ENCODE data around the gene TUSC2.
"Not testable (repeated sequence)": the region's sequence is repeated elsewhere in the genome, so short reads cannot be mapped to it uniquely, and the experiment has no call there.

The TUSC2 gene

DNA sequence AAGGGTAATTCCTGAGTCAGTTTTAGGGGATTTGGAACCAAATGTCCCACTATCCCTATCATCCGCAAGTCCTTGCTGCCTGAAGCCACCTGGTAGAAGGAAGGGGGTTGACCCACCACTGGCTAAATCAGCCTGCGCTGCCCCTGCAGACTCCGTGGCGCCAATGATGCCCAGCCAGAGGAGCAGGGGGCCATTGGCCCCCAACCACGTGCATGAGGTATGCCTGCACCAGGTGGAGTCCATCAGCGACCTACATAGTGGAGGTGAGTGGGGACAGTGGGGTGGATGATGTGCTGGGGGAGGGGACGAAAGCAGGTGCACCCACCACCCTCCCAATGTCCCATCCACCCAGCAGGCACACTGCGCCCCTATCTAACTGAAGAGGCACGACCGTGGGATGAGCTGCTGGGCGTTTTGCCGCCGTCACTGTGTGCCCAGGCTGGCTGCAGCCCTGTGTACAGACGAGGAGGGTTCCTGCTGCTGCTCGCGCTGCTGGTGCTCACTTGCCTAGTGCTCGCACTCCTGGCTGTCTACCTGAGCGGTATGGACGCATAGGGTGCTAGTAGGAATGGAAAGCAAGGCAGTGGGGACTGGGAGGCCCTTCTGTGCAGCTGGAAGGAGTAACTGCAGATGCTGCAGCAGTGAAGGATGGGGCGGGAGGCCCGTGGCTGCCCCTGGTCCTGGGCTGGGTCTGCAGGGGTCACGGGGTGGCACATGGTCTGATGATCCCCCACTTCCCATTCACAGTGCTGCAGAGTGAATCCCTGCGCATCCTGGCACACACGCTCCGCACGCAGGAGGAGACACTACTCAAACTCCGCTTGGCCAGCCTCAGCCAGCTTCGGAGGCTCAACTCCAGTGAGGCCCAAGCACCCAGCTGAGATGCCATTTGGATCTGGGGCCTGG is 41.4 kb downstream of the TUSC2 start:
- Histone ChIP-seq H4K12ac (ENCODE audit: low read depth, low read length) (no peak overlapping the region), H3K4me2 (ENCODE audit: low read length) (no peak overlapping the region), H3K4me3 (ENCODE audit: low read depth, low read length) (no peak overlapping the region), H3K27ac (ENCODE audit: low read depth, low read length) (no peak overlapping the region), H2BK12ac (ENCODE audit: low read length) (no peak overlapping the region), H2BK5ac (ENCODE audit: low read depth, low read length, poor library complexity) (no peak overlapping the region), H2BK120ac (ENCODE audit: insufficient read depth, low read length, poor library complexity) (no peak overlapping the region), H2AK5ac (ENCODE audit: low read length) (no peak overlapping the region), H4K91ac (ENCODE audit: low read depth, low read length) (no peak overlapping the region), H3K9ac (ENCODE audit: low read length) (no peak overlapping the region), H3K27me3 (ENCODE audit: insufficient read depth, low read length) (no peaks in the 10 kb centered on the region), H3K4ac (ENCODE audit: low read depth, low read length) (no peak overlapping the region), H3K18ac (ENCODE audit: low read length) (no peak overlapping the region), H3K9me3 (ENCODE audit: insufficient read depth, low read depth, low read length) (peaks cover 7% of the 10 kb centered on the region), H3K4me1 (ENCODE audit: control insufficient read depth in 1 of 2, insufficient read depth in 2 of 2, low read length in 2 of 2) (peaks cover 3 to 5% of the 10 kb centered on the region in 2 experiments), H2AFZ (ENCODE audit: insufficient read depth, low read length, poor library complexity) (no peak overlapping the region), H3K36me3 (ENCODE audit: control insufficient read depth in 1 of 2, insufficient read depth in 2 of 2, low read length in 2 of 2) (peaks cover 42 to 43% of the 10 kb centered on the region in 2 experiments), H3K14ac (ENCODE audit: low read length) (no peak overlapping the region), H3K23ac (ENCODE audit: low read length) (no peak overlapping the region), H3K79me1 (ENCODE audit: low read length) (peaks cover under 1% of the 10 kb centered on the region), H3K79me2 (ENCODE audit: control insufficient read depth, insufficient read depth, low read length, poor library complexity) (peaks cover under 1% of the 10 kb centered on the region), H4K8ac (ENCODE audit: low read depth, low read length) (no peak overlapping the region)
- DNase-seq, result no peak
- WGBS (ENCODE audit: extremely low coverage, insufficient coverage, insufficient read length), result no CpG with 5 or more reads among the region's 28 CpGs

DNA sequence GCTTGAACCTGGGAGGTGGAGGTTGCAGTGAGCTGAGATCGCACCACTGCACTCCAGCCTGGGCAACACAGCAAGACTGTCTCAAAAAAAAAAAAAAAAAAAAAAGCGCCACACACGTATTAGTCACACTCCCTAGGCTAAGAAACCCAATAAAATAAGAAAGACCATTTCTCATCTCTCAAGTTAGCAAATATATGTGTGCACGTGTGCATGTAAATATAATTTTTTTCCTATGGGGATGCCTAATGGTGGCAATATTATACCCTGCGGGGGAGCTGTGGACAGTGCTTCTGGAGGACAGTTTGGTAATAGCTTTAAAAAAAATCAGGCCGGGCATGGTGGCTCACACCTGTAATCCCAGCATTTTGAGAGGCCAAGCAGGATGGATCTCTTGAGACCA is 43.9 kb downstream of the TUSC2 start:
- H2BK5ac ChIP-seq (ENCODE audit: low read depth, low read length, poor library complexity); H3K4ac ChIP-seq (ENCODE audit: low read depth, low read length); H2BK12ac ChIP-seq (ENCODE audit: low read length); H3K4me1 ChIP-seq (ENCODE audit: control insufficient read depth in 1 of 2, insufficient read depth in 2 of 2, low read length in 2 of 2); H3K9ac ChIP-seq (ENCODE audit: low read length); H3K79me1 ChIP-seq (ENCODE audit: low read length); H3K23ac ChIP-seq (ENCODE audit: low read length); H3K4me3 ChIP-seq (ENCODE audit: low read depth, low read length); H3K27ac ChIP-seq (ENCODE audit: low read depth, low read length); H4K8ac ChIP-seq (ENCODE audit: low read depth, low read length); H3K9me3 ChIP-seq (ENCODE audit: insufficient read depth, low read depth, low read length); H3K4me2 ChIP-seq (ENCODE audit: low read length); H2AFZ ChIP-seq (ENCODE audit: insufficient read depth, low read length, poor library complexity); H3K79me2 ChIP-seq (ENCODE audit: control insufficient read depth, insufficient read depth, low read length, poor library complexity); H3K14ac ChIP-seq (ENCODE audit: low read length); H4K12ac ChIP-seq (ENCODE audit: low read depth, low read length); H3K27me3 ChIP-seq (ENCODE audit: insufficient read depth, low read length); H4K91ac ChIP-seq (ENCODE audit: low read depth, low read length); H3K18ac ChIP-seq (ENCODE audit: low read length); DNase-seq; H2AK5ac ChIP-seq (ENCODE audit: low read length); H2BK120ac ChIP-seq (ENCODE audit: insufficient read depth, low read length, poor library complexity): not testable (repeated sequence)
- no CpG with 5 or more reads among the region's 6 CpGs for WGBS (ENCODE audit: extremely low coverage, insufficient coverage, insufficient read length)
- peaks cover 27 to 29% of the 10 kb centered on the region in 2 experiments for H3K36me3 ChIP-seq (ENCODE audit: control insufficient read depth in 1 of 2, insufficient read depth in 2 of 2, low read length in 2 of 2)

DNA sequence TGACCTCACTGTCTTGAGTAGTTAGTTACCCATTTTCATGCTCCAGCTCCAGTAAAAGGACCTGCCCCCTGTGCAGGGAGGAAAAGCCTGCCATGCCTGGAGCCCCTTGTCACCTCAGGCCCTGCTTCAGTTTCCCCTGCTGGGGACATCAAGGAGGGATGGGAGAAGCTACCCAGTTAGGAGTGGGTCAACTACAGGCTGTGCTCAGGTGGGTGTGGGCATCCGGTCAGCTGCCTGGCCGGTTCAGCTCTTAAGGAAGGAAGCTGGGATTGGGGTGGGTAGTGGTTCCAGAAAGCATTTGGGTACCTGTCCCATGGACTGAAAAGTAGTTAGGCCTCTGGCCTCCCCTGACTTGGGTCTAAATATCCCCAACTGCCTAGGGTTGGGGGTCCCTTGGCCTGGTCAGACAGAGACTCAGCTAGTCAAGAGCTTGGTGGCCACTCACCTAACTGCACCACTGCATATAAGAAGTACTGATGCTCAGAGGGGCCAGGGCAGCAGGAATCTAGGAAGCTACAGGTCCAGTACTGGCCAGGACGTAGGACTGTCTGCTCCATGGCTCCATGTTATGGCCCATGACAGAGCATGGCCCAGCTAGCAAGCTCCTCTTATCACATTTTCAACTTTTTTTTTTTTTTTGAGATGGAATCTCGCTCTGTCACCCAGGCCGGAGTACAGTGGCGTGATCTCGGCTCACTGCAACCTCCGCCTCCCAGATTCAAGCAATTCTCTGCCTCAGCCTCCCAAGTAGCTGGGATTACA is 48.6 kb downstream of the TUSC2 start:
- H3K27ac ChIP-seq (ENCODE audit: low read depth, low read length), result no peak overlapping the region

DNA sequence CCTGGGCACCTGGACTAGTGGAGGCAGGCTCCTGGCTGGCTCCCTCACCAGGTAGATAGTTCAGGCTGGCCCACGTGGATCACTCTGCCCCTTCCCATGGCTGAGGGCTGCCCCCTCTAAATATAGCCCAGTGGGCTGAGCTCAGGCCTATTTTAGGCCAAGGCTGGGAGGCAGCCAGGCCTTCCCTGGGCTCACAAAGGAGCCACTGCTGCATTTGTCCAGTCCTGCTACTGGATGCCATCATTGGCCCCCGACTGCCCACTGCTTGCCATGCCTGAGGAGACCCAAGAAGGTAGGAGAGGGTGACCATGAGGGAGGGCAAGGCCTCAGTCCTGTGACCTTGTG is 49.2 kb downstream of the TUSC2 start, which contains the start of gene LSMEM2:
TSS of gene LSMEM2 (plus strand) at position 208 of the 345 bp plus-strand sequence. CDS start at position 235, 27 bp downstream.
- H2AK5ac ChIP-seq (ENCODE audit: low read length), result no peak within 1 kb of the TSS
- H2BK120ac ChIP-seq (ENCODE audit: insufficient read depth, low read length, poor library complexity), result no peak within 1 kb of the TSS
- WGBS (ENCODE audit: extremely low coverage, insufficient coverage, insufficient read length), result no CpG with 5 or more reads among the region's 2 CpGs
- no peak for DNase-seq
- H3K14ac ChIP-seq (ENCODE audit: low read length), result no peak within 1 kb of the TSS
- no peaks in the 10 kb centered on the region for H3K79me1 ChIP-seq (ENCODE audit: low read length)
- no peak within 1 kb of the TSS for H3K9ac ChIP-seq (ENCODE audit: low read length)
- no peaks in the 10 kb centered on the region for H3K36me3 ChIP-seq (ENCODE audit: control insufficient read depth in 1 of 2, insufficient read depth in 2 of 2, low read length in 2 of 2)
- H3K4me3 ChIP-seq (ENCODE audit: low read depth, low read length), result no peak within 1 kb of the TSS
- H3K23ac ChIP-seq (ENCODE audit: low read length), result no peak within 1 kb of the TSS
- H3K4me1 ChIP-seq (ENCODE audit: control insufficient read depth in 1 of 2, insufficient read depth in 2 of 2, low read length in 2 of 2), result peaks cover 0 to 2% of the 10 kb centered on the region in 2 experiments
- peaks cover 11% of the 10 kb centered on the region for H3K27me3 ChIP-seq (ENCODE audit: insufficient read depth, low read length)
- H2BK12ac ChIP-seq (ENCODE audit: low read length), result no peak within 1 kb of the TSS
- H3K4me2 ChIP-seq (ENCODE audit: low read length), result no peak within 1 kb of the TSS
- no peak within 1 kb of the TSS for H3K27ac ChIP-seq (ENCODE audit: low read depth, low read length)
- no peak within 1 kb of the TSS for H2AFZ ChIP-seq (ENCODE audit: insufficient read depth, low read length, poor library complexity)
- H4K91ac ChIP-seq (ENCODE audit: low read depth, low read length), result no peak within 1 kb of the TSS
- H3K18ac ChIP-seq (ENCODE audit: low read length), result no peak within 1 kb of the TSS
- no peak within 1 kb of the TSS for H2BK5ac ChIP-seq (ENCODE audit: low read depth, low read length, poor library complexity)
- peaks cover 10% of the 10 kb centered on the region for H3K9me3 ChIP-seq (ENCODE audit: insufficient read depth, low read depth, low read length)
- H4K12ac ChIP-seq (ENCODE audit: low read depth, low read length), result no peak within 1 kb of the TSS
- no peaks in the 10 kb centered on the region for H3K79me2 ChIP-seq (ENCODE audit: control insufficient read depth, insufficient read depth, low read length, poor library complexity)
- no peak within 1 kb of the TSS for H4K8ac ChIP-seq (ENCODE audit: low read depth, low read length)
- no peak within 1 kb of the TSS for H3K4ac ChIP-seq (ENCODE audit: low read depth, low read length)

More for the DNA sequence above, 48.6 kb downstream of the TUSC2 start:
- no peaks in the 10 kb centered on the region for H3K79me1 ChIP-seq (ENCODE audit: low read length)
- H3K27me3 ChIP-seq (ENCODE audit: insufficient read depth, low read length), result peaks cover 10% of the 10 kb centered on the region
- H3K23ac ChIP-seq (ENCODE audit: low read length), result no peak overlapping the region
- no peak overlapping the region for H2BK120ac ChIP-seq (ENCODE audit: insufficient read depth, low read length, poor library complexity)
- H2AK5ac ChIP-seq (ENCODE audit: low read length), result no peak overlapping the region
- no peak overlapping the region for H4K8ac ChIP-seq (ENCODE audit: low read depth, low read length)
- no peak overlapping the region for H3K4me2 ChIP-seq (ENCODE audit: low read length)
- H3K9ac ChIP-seq (ENCODE audit: low read length), result no peak overlapping the region
- H4K12ac ChIP-seq (ENCODE audit: low read depth, low read length), result no peak overlapping the region
- no peak overlapping the region for H4K91ac ChIP-seq (ENCODE audit: low read depth, low read length)
- H2AFZ ChIP-seq (ENCODE audit: insufficient read depth, low read length, poor library complexity), result no peak overlapping the region
- WGBS (ENCODE audit: extremely low coverage, insufficient coverage, insufficient read length), result no CpG with 5 or more reads among the region's 8 CpGs
- no peaks in the 10 kb centered on the region for H3K36me3 ChIP-seq (ENCODE audit: control insufficient read depth in 1 of 2, insufficient read depth in 2 of 2, low read length in 2 of 2)
- no peaks in the 10 kb centered on the region for H3K79me2 ChIP-seq (ENCODE audit: control insufficient read depth, insufficient read depth, low read length, poor library complexity)
- H2BK5ac ChIP-seq (ENCODE audit: low read depth, low read length, poor library complexity), result no peak overlapping the region
- no peak overlapping the region for H3K4ac ChIP-seq (ENCODE audit: low read depth, low read length)
- peaks cover 0 to 2% of the 10 kb centered on the region in 2 experiments for H3K4me1 ChIP-seq (ENCODE audit: control insufficient read depth in 1 of 2, insufficient read depth in 2 of 2, low read length in 2 of 2)
- H2BK12ac ChIP-seq (ENCODE audit: low read length), result no peak overlapping the region
- H3K18ac ChIP-seq (ENCODE audit: low read length), result no peak overlapping the region
- no peak overlapping the region for H3K14ac ChIP-seq (ENCODE audit: low read length)
- H3K4me3 ChIP-seq (ENCODE audit: low read depth, low read length), result no peak overlapping the region
- no peak for DNase-seq
- H3K9me3 ChIP-seq (ENCODE audit: insufficient read depth, low read depth, low read length), result peaks cover 10% of the 10 kb centered on the region
